ENCODE data around the gene APOBEC3G.

Gene APOBEC3G

GRCh38 chr22:39120983-39121382 is 43.9 kb downstream of the APOBEC3G start:
- no peak overlapping the region for H3K4me3 ChIP-seq (ENCODE audit: low read depth, low read length)

- no peak overlapping the region for H3K4me3 ChIP-seq (ENCODE audit: low read depth, low read length)
Observed at GRCh38 chr22:39122772-39123470, 45.8 kb downstream of the APOBEC3G start.

- no peak overlapping the region for H3K4me3 ChIP-seq (ENCODE audit: low read depth, low read length)
Observed at GRCh38 chr22:39123751-39124581, 46.9 kb downstream of the APOBEC3G start.

GRCh38 chr22:39125622-39126021 is 48.5 kb downstream of the APOBEC3G start:
- H3K4me3 ChIP-seq (ENCODE audit: low read depth, low read length), result no peak overlapping the region

GRCh38 chr22:39128508-39128907 is 51.4 kb downstream of the APOBEC3G start:
- no peak overlapping the region for H3K4me3 ChIP-seq (ENCODE audit: low read depth, low read length)

- H3K4me3 ChIP-seq (ENCODE audit: low read depth, low read length), result no peak overlapping the region
Observed at GRCh38 chr22:39129081-39129480, 52.0 kb downstream of the APOBEC3G start.

GRCh38 chr22:39129746-39130145 is 52.7 kb downstream of the APOBEC3G start:
- H3K4me3 ChIP-seq (ENCODE audit: low read depth, low read length), result no peak overlapping the region

GRCh38 chr22:39130152-39130704 is 53.2 kb downstream of the APOBEC3G start:
- H3K4me3 ChIP-seq (ENCODE audit: low read depth, low read length), result no peak overlapping the region

- H3K4me3 ChIP-seq (ENCODE audit: low read depth, low read length), result no peak overlapping the region
Observed at GRCh38 chr22:39130892-39131855, 54.1 kb downstream of the APOBEC3G start.

- H3K4me3 ChIP-seq (ENCODE audit: low read depth, low read length), result no peak overlapping the region
Observed at GRCh38 chr22:39132281-39132680, 55.2 kb downstream of the APOBEC3G start.

GRCh38 chr22:39132871-39133524 is 55.9 kb downstream of the APOBEC3G start:
- no peak overlapping the region for H3K4me3 ChIP-seq (ENCODE audit: low read depth, low read length)

GRCh38 chr22:39133871-39134270 is 56.8 kb downstream of the APOBEC3G start:
- H3K4me3 ChIP-seq (ENCODE audit: low read depth, low read length), result no peak overlapping the region

- no peak overlapping the region for H3K4me3 ChIP-seq (ENCODE audit: low read depth, low read length)
Observed at GRCh38 chr22:39134366-39135091, 57.5 kb downstream of the APOBEC3G start.

- no peak overlapping the region for H3K4me3 ChIP-seq (ENCODE audit: low read depth, low read length)
Observed at GRCh38 chr22:39135092-39135896, 58.2 kb downstream of the APOBEC3G start.

GRCh38 chr22:39136317-39136716 is 59.2 kb downstream of the APOBEC3G start:
- no peak overlapping the region for H3K4me3 ChIP-seq (ENCODE audit: low read depth, low read length)
